Activated naive CD4-positive, alpha-beta T cell treated with anti-CD3 and anti-CD28 coated beads for 36 hours (primary cell): ENCODE results near the gene SUDS3. TPM values are rescaled to one million over a fixed set of nuclear protein-coding genes. Genes with fewer than 3 reads are reported as not detected.

Experiments used
- CTCF ChIA-PET: fragments of 350-600 bp; sonication (Branson Sonifier 250); formaldehyde crosslinking; loops from one replicate; lab custom pipeline; 2021; ENCODE audit warnings: antibody characterized with exemption; lab: Charles Lee
- DNase-seq: peaks from one replicate; pipeline ENCODE4 v3.0.0-alpha.2; 2020
- H3K27ac Mint-ChIP-seq: one replicate; pipeline ENCODE4 v1.8.0; 2021; ENCODE audit warnings: mild to moderate bottlenecking, mixed read lengths
- H3K27me3 Mint-ChIP-seq: one replicate; pipeline ENCODE4 v1.8.0; 2021; ENCODE audit warnings: low read depth, mixed read lengths
- H3K36me3 Mint-ChIP-seq: one replicate; pipeline ENCODE4 v1.8.0; 2021; ENCODE audit warnings: low read depth, mixed read lengths
- H3K4me1 Mint-ChIP-seq: one replicate; pipeline ENCODE4 v1.8.0; 2021; ENCODE audit warnings: low read depth, mixed read lengths
- H3K4me3 Mint-ChIP-seq: one replicate; pipeline ENCODE4 v1.8.0; 2021; ENCODE audit warnings: mild to moderate bottlenecking, moderate library complexity, mixed read lengths
- H3K9me3 Mint-ChIP-seq: one replicate; pipeline ENCODE4 v1.8.0; 2021; ENCODE audit warnings: mixed read lengths
- intact Hi-C: fragments of 100-400 bp; cut with micrococcal nuclease; formaldehyde crosslinking; loops from one replicate; pipeline ENCODE4 v1.15.1; 2023
- total RNA-seq, 2 experiments: library from RNA; stranded (reverse); gene quantifications; one replicate each; pipeline ENCODE4 v1.2.3, GENCODE V29; 2021

Gene SUDS3
- total RNA-seq, 2 experiments from 2014 or later = 17.5 to 18.6 TPM

DNA sequence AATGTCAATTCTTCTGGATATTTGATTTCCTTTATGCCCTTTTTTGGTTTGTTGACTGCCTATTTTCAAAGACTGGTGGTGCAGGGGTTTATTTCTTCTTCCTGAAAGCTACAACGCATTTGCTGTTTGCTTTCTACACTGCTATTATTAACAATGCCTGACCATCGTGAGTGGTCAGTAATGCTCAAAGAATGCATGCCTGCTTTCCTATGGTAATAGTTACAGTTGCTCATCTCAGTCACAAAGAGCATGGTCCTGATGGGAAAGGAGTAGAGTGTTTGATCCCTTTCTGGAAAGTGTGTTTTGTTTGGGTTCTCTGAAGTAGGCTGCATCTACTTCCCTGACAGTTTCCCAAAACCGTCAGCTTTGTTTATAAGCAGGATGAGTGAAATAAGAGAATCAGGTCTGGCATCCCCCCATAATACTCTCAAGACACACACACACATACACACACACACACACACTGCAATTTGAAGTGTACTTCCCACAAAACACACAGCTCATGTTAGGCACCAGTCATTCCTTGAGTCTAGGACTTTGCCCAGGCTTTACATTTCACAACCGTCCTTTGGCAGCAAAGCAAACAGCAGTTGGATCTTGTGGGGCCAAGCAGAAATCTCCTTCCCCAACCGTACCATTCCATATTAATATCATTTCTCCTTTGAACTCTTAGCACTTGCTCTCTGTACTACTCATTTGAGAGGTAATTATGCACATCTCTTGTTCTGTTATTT is 56.6 kb downstream of the SUDS3 start:
- DNase-seq = no peak
- Mint-ChIP-seq H3K4me1 (no peaks in the 10 kb centered on the region), H3K36me3 (peaks cover 3% of the 10 kb centered on the region), H3K4me3 (no peak overlapping the region), H3K9me3 (peaks cover 8% of the 10 kb centered on the region), H3K27ac (no peak overlapping the region), H3K27me3 (no peaks in the 10 kb centered on the region)
- CTCF ChIA-PET = no interaction called here
- intact Hi-C loops = no loop called here

GRCh38 chr12:118436002-118436730 is 59.8 kb downstream of the SUDS3 start:
- no peak overlapping the region for H3K27ac Mint-ChIP-seq
- peaks cover 3% of the 10 kb centered on the region for H3K36me3 Mint-ChIP-seq
- H3K9me3 Mint-ChIP-seq = peaks cover 8% of the 10 kb centered on the region
- no peak for DNase-seq
- H3K27me3 Mint-ChIP-seq = peaks cover 3% of the 10 kb centered on the region
- CTCF ChIA-PET = no interaction called here
- H3K4me1 Mint-ChIP-seq = no peaks in the 10 kb centered on the region
- H3K4me3 Mint-ChIP-seq = no peak overlapping the region
- intact Hi-C loops = no loop called here

- Mint-ChIP-seq H3K4me3 (no peak overlapping the region), H3K9me3 (peaks cover 8% of the 10 kb centered on the region), H3K4me1 (no peaks in the 10 kb centered on the region), H3K27me3 (peaks cover 3% of the 10 kb centered on the region), H3K36me3 (peaks cover 2% of the 10 kb centered on the region), H3K27ac (no peak overlapping the region)
- intact Hi-C loops = no loop called here
- DNase-seq = no peak
- CTCF ChIA-PET = no interaction called here
These were observed 60.6 kb downstream of the SUDS3 start for GRCh38 chr12:118436986-118437385.

GRCh38 chr12:118439068-118439467 is 62.7 kb downstream of the SUDS3 start:
- CTCF ChIA-PET = no interaction called here
- H3K27me3 Mint-ChIP-seq = peaks cover 10% of the 10 kb centered on the region
- DNase-seq = no peak
- H3K36me3 Mint-ChIP-seq = peaks cover 2% of the 10 kb centered on the region
- no peak overlapping the region for H3K27ac Mint-ChIP-seq
- H3K4me3 Mint-ChIP-seq = no peak overlapping the region
- intact Hi-C loops = no loop called here
- H3K9me3 Mint-ChIP-seq = peaks cover 8% of the 10 kb centered on the region
- H3K4me1 Mint-ChIP-seq = no peaks in the 10 kb centered on the region

DNA sequence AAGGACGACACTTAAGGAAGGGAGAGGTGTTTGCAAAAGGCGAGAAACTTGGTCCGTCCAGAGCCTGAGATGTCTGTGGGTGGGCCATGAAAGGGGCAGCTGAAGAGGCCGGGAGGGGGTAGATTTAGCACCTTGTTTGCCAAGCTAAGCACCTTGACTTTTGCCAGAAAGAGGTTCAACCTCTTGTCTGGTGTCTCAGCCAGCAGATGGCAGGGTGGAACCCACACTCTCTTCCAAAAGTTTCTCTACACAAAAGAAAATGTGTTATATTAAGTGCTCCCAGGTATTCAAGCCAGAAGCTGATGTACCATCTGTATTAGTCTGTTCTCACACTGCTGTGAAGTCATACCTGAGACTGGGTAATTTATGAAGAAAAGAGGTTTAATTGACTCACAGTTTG is 69.9 kb downstream of the SUDS3 start:
- H3K9me3 Mint-ChIP-seq = no peaks in the 10 kb centered on the region
- no peak for DNase-seq
- no peaks in the 10 kb centered on the region for H3K4me1 Mint-ChIP-seq
- no peaks in the 10 kb centered on the region for H3K36me3 Mint-ChIP-seq
- CTCF ChIA-PET = no interaction called here
- no peak overlapping the region for H3K4me3 Mint-ChIP-seq
- no peak overlapping the region for H3K27ac Mint-ChIP-seq
- peaks cover 12% of the 10 kb centered on the region for H3K27me3 Mint-ChIP-seq
- intact Hi-C loops = no loop called here

DNA sequence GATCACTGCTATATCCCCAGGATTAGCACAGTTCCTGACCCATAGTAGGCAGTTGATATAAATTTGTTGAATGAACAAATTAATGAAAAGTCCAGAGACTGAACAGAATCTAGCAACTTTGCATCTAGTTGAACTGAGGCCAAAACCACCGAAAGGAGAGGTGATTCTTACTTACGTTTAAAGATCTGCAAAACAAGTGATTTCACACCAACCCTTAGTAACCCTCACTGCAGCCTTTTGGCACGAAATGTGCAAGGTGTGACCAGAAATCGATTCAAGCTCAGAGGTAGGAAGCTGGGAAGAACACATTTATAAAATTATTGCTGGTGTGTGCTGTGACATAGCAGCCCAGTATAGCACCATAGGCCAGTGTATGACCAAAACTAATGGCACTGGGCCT is 70.8 kb downstream of the SUDS3 start:
- Mint-ChIP-seq H3K4me1 (no peaks in the 10 kb centered on the region), H3K36me3 (no peaks in the 10 kb centered on the region), H3K27me3 (peaks cover 11% of the 10 kb centered on the region), H3K9me3 (no peaks in the 10 kb centered on the region), H3K4me3 (no peak overlapping the region), H3K27ac (no peak overlapping the region)
- no peak for DNase-seq
- CTCF ChIA-PET = no interaction called here
- intact Hi-C loops = no loop called here

DNA sequence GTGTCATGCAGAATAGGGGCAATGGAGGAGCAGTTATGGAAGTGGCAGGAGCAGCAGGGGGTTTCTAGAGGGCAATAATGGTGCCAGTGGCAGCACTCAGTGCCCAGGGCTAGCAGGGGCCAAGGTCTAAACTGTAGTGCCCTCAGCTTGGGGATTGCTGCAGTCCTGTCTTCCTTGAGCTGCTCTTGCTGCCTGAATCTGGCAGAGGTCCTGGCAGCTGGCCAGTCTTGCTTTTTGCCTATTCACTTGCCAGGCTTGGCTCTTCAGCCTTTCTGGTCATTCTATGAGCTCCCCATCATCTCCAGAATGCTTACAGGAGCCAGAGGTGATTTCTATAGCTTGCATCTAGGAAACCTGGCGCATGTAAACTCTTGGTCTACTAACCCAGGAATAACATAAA is 72.0 kb downstream of the SUDS3 start:
- DNase-seq = no peak
- Mint-ChIP-seq H3K9me3 (no peaks in the 10 kb centered on the region), H3K4me1 (no peaks in the 10 kb centered on the region), H3K36me3 (no peaks in the 10 kb centered on the region), H3K27ac (no peak overlapping the region), H3K4me3 (no peak overlapping the region), H3K27me3 (peaks cover 8% of the 10 kb centered on the region)
- CTCF ChIA-PET = no interaction called here
- intact Hi-C loops = no loop called here

DNA sequence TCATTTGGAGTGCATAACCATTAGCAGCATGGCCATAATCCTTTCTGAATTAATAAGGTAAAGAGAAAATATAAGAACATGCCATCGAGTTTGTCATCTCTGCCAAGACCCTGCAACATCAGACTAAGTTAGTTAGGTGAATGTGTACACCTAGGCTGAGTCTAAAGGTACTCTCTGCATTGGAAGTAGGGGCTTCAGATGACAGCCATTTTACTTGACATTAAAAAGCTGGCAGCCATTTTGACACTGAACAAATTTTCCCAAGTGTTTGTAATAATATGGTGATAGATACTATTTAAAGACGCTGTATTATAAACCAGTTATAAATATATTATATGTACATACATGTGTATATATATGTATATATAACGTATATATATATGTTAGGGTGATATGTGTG is 79.0 kb downstream of the SUDS3 start:
- no peak overlapping the region for H3K27ac Mint-ChIP-seq
- H3K36me3 Mint-ChIP-seq = no peaks in the 10 kb centered on the region
- no peak overlapping the region for H3K4me3 Mint-ChIP-seq
- no peaks in the 10 kb centered on the region for H3K4me1 Mint-ChIP-seq
- intact Hi-C loops = no loop called here
- CTCF ChIA-PET = no interaction called here
- no peak for DNase-seq
- H3K27me3 Mint-ChIP-seq = peaks cover 10% of the 10 kb centered on the region
- H3K9me3 Mint-ChIP-seq = peaks cover 9% of the 10 kb centered on the region

GRCh38 chr12:118456741-118457140 is 80.4 kb downstream of the SUDS3 start:
- Mint-ChIP-seq H3K27ac (no peak overlapping the region), H3K27me3 (peaks cover 5% of the 10 kb centered on the region), H3K36me3 (no peaks in the 10 kb centered on the region), H3K4me3 (no peak overlapping the region), H3K9me3 (peaks cover 12% of the 10 kb centered on the region), H3K4me1 (no peaks in the 10 kb centered on the region)
- CTCF ChIA-PET = no interaction called here
- intact Hi-C loops = no loop called here
- DNase-seq = no peak

- peaks cover 12% of the 10 kb centered on the region for H3K9me3 Mint-ChIP-seq
- DNase-seq = no peak
- no peaks in the 10 kb centered on the region for H3K4me1 Mint-ChIP-seq
- CTCF ChIA-PET = interaction anchor here (0.6 kb wide), 1 partner anchor 287 kb away, joined by 4 read pairs; no protein-coding TSS in a partner anchor
- H3K27ac Mint-ChIP-seq = no peak overlapping the region
- intact Hi-C loops = no loop called here
- H3K27me3 Mint-ChIP-seq = peaks cover 5% of the 10 kb centered on the region
- no peak overlapping the region for H3K4me3 Mint-ChIP-seq
- H3K36me3 Mint-ChIP-seq = no peaks in the 10 kb centered on the region
These were observed 82.8 kb downstream of the SUDS3 start for GRCh38 chr12:118459110-118459509.

GRCh38 chr12:118463677-118464076 is 87.3 kb downstream of the SUDS3 start:
- Mint-ChIP-seq H3K9me3 (peaks cover 7% of the 10 kb centered on the region), H3K4me3 (no peak overlapping the region), H3K4me1 (no peaks in the 10 kb centered on the region), H3K27me3 (no peaks in the 10 kb centered on the region), H3K27ac (no peak overlapping the region), H3K36me3 (no peaks in the 10 kb centered on the region)
- CTCF ChIA-PET = no interaction called here
- intact Hi-C loops = no loop called here
- no peak for DNase-seq

- Mint-ChIP-seq H3K4me3 (no peak overlapping the region), H3K4me1 (no peaks in the 10 kb centered on the region), H3K9me3 (peaks cover 3% of the 10 kb centered on the region), H3K27me3 (no peaks in the 10 kb centered on the region), H3K36me3 (no peaks in the 10 kb centered on the region), H3K27ac (no peak overlapping the region)
- no peak for DNase-seq
- intact Hi-C loops = no loop called here
- CTCF ChIA-PET = no interaction called here
These were observed 89.4 kb downstream of the SUDS3 start for GRCh38 chr12:118465706-118466105.
